GM13977 (cell line): ENCODE measurements around the gene CAMK1D.

Source experiments
- DNase-seq: peaks from one replicate; pipeline ENCODE4 v3.0.0; 2012; ENCODE audit warnings: low spot score
- in situ Hi-C: fragments of 300-500 bp; cut with MboI; formaldehyde crosslinking; loops from one replicate; pipeline ENCODE4 v1.12.0; 2022; ENCODE audit warnings: low sequenced_read_pairs, low pct_unique_long_range_greater_than_20kb, mixed read lengths, inconsistent platforms; ENCODE audit not compliant: unreplicated experiment
- TF ChIP-seq, protein P1 (sequence below): IDR thresholded peaks from 2 replicates; pipeline ENCODE4 v1.5.1; 2012; ENCODE audit warnings: mild to moderate bottlenecking, control low read depth; ENCODE audit not compliant: insufficient read depth; ENCODE audit errors: extremely low read depth, missing control alignments

CAMK1D gene

DNA sequence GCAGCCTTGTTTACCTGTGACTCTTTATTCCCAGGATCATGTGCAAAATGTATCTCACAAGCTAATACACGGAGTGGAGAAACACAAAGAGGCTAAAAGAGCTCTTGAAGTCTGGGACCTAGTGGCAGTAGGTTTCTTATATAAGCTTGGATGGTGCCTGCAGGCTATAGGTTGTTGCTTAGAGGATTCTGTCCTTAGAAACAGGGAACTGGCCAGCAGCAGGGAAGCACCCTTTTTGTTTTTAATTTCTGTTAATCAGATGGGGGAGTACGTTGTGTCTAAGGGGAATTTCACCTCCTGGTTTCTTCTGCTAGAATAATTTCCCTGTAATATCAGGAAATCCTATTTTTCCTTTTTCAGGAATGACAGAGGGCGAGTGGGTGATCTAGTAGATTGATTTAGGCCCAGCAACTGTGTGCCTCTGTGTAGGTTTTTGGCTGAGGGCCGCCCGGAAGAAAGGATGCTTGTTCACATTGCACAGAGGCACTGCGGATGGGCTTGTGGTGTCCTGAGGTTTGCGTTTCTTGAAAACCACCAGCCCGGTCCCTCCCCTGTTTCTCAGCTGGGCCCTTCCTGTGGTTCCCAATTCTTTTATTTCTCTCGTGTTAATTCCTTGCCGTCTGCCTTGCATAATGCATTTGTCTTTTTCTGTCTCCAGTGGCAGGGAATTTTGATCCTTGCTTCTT, 158.0 kb downstream of the CAMK1D start:
- DNase-seq, result no peak
- in situ Hi-C loops, result no loop called here
- TF ChIP-seq, protein P1, sequence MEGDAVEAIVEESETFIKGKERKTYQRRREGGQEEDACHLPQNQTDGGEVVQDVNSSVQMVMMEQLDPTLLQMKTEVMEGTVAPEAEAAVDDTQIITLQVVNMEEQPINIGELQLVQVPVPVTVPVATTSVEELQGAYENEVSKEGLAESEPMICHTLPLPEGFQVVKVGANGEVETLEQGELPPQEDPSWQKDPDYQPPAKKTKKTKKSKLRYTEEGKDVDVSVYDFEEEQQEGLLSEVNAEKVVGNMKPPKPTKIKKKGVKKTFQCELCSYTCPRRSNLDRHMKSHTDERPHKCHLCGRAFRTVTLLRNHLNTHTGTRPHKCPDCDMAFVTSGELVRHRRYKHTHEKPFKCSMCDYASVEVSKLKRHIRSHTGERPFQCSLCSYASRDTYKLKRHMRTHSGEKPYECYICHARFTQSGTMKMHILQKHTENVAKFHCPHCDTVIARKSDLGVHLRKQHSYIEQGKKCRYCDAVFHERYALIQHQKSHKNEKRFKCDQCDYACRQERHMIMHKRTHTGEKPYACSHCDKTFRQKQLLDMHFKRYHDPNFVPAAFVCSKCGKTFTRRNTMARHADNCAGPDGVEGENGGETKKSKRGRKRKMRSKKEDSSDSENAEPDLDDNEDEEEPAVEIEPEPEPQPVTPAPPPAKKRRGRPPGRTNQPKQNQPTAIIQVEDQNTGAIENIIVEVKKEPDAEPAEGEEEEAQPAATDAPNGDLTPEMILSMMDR, result no peak

DNA sequence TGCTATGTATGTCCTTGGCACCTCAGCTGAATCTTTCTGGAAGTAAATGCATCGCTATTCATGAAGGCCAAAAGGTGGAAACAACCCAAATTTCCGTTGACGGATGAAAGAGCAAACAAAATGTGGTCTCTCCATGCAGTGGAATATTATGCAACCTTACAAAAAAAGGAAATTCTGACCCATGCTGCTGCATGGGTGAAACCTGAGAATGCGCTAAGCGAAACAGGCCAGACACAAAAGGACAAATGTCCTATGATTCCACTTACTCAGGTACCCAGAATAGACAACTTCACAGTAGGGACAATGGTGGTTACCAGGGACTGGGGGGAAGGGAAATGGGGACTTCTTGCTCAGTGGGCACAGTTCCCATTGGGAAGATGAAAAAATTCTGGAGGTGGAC, 158.8 kb downstream of the CAMK1D start:
- TF ChIP-seq, protein P1, result no peak

DNA sequence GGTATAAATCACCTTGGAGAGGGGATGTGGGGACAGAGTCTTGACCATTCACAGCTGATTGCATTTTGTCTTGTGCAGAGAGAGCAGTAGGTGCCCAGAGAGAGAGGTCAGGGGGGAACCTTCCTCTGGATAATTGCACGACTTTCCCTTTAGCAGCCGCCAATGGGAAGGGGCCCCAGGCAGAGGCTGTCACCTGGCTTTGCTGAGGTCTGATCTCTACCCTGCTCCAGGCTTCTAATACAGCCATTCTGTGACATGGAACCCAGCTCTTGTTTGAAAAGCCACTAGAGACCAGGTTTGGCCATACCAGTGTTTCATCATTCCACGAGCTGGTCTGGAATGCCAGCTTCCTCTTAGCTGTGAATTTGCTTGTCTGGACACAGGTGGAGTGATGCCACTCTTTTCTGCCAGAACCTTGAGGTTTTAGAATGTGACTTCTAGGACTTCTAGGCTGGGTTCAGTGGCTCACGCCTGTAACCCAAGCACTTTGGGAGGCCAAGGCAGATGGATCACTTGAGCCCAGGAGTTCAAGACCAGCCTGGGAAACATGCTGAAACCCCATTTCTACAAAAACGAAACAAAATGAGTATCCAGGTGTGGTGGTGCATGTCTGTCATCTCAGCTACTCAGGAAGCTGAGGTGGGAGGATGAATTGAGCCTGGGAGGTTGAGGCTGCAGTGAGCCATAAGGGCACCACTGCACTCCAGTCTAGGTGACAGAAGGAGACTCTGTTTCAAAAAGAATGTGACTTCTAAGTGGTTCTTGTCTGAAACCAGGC, 159.9 kb downstream of the CAMK1D start:
- in situ Hi-C loops, result no loop called here
- DNase-seq, result no peak
- TF ChIP-seq, protein P1, result no peak

More for the DNA sequence above, 158.8 kb downstream of the CAMK1D start:
- in situ Hi-C loops, result no loop called here
- no peak for DNase-seq

DNA sequence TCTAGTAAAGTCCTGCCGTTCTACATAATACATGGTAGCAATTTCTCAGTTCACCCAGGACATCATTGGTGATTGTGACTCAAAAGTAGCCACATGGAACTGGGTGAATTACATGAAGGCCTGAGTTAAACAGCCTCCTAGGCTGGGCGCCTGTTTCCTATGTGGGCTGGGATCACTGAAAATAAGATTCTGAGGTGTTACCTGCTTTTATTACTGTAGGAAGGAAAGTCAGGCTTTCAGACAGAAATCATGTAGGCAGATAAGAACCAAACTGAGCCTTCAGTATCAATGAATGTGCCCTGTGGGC, 160.4 kb downstream of the CAMK1D start:
- TF ChIP-seq, protein P1, result no peak
- DNase-seq, result no peak
- in situ Hi-C loops, result no loop called here

DNA sequence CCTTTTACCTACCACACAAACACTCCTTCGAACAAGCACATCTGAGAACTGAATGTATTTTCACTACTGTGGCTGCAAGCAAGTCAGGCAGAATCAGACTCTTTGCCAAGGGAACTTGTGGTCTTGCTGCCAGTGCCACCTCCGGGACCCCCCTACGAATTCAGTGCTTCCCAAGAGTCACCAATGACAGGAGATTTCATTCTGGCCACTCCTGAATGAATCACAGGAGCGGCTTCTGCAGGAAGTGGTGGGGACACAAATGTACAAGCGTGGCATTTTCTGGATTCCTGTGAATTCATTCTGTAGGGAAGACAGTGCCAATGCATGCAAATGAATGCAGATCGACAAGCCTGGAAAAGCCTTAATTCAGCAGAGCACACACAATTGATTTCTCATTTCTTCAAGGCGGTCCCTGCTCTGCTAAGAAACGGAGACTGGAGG, 161.2 kb downstream of the CAMK1D start:
- TF ChIP-seq, protein P1, result no peak
- DNase-seq, result no peak
- in situ Hi-C loops, result no loop called here

DNA sequence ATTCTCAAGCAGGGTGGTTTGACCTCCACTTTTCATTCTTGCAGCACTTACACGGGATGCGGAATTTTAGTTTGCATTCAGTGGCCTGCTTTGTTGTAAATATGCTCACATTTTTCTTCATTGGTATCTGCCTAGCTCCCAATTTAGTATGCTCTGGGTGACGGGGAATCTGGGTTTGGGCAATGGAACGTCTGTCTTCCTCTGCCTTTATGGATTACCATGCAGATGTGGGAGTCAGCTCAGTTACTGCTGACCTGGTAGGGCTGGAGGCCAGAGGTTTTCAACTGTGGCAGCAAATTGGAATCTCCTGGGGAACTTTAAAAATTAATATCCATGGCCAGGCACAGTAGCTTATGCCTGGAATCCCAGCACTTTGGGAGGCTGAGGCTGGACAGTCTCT, 161.6 kb downstream of the CAMK1D start:
- TF ChIP-seq, protein P1, result no peak
- in situ Hi-C loops, result no loop called here
- DNase-seq, result no peak
